ENCODE results near the gene C2orf78. TPM values are rescaled to one million over a fixed set of nuclear protein-coding genes. Genes with fewer than 3 reads are reported as not detected.
"Not testable (repeated sequence)": the region's sequence is repeated elsewhere in the genome, so short reads cannot be mapped to it uniquely, and the experiment has no call there.

The C2orf78 gene
- total RNA-seq, 1 donor from 2014 or later, result not detected

- DNase-seq (ENCODE audit: low spot score), result not testable (repeated sequence)
These were observed 5.0 kb upstream of the C2orf78 start for GRCh38 chr2:73778867-73779466.

DNA sequence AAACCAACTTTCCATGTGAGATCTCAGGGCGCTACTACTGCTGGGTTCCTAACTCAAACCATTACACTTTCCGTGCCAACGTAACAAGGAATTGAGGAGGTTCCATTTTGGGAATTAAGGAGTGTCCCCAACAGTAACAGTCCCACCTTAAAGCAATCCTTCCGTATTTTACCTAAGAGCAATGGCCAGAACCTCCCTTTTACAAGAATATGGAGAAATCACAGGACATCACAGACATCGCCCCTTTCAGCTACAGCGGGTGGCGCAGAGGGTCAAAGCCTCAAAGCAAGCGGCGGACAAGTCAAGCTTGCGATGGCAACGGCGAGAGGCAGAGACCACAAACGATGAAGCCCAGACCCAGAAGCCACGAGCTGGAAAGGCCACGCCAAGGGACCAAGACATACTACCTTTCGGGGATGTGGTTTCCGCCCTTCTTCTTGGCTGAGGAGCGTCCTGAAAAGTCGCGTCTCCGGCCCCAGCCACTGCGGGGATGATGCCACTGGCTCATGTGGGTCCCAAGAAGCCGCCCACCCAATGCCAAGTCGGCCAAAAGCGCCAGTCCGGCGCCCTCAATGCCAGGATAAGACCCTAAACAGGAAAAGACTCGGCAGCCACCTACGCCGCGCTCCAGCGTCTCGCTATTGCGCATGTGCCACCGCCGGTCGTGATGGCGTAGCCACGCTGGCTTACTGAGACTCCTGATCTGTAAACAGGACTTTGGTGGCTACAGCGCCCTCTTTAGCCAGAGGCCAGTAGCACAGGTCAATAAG is 4.3 kb upstream of the C2orf78 start, which contains the start of gene DUSP11:
TSS of gene DUSP11 (minus strand) at position 637 of the 770 bp plus-strand sequence. CDS start at position 508, 129 bp downstream.
- peak; percentile 97 for DNase-seq (ENCODE audit: low spot score)

- DNase-seq (ENCODE audit: low spot score), result no peak
These were observed 3.8 kb upstream of the C2orf78 start for GRCh38 chr2:73780237-73780582.

DNA sequence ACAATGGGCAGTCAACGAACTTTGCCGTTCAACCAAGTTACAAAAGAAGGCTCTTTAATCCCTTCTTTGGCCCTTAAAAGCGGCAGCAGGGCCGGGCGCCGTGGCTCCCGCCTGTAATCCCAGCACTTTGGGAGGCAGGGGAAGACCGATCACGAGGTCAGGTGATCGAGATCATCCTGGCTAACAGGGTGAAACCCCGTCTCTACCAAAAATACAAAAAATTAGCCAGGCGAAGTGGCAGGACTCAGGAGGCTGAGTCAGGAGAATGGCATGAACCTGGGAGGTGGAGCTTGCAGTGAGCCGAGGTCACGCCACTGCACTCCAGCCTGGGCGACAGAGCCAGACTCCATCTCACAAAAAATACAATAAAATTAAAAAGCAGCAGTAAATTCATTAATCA is 581 bp upstream of the C2orf78 start:
- not testable (repeated sequence) for DNase-seq (ENCODE audit: low spot score)

DNA sequence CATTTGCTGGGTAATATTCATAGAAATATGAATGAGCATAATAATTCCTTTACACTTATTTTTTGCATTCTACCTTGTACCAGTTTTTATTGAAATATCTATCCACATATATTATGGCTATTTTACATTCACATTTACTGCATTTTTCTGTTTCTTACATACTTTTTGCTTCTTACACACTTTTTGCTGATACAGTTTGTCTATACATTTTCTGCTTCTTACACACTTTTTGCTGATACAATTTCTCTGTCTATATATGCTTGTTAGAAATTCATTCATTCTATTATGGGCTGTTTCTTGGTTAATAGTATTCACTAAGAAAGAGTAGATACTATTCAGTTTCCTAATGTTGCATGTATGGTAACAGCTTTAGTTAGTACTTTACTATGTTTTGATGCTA is 27.9 kb downstream of the C2orf78 start:
- DNase-seq (ENCODE audit: low spot score), result no peak

DNA sequence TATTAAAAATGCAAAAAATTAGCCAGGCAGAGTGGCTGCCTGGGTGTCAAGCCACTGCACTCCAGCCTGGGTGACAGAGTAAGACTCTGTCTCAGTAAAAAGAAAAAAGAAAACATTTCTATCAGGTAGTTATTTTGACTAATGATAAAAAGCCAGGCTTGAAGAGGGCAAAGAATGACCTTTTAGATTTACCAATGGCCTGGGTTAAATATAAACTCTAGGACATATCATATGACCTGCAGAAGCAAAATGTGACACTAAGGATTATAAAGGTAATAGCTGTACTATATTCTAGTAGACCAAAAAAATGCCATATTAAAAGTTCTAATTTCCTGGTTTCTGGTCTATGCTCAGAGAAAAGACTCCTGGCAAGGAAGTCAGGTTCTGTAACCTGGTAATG is 28.7 kb downstream of the C2orf78 start:
- DNase-seq (ENCODE audit: low spot score), result no peak

DNA sequence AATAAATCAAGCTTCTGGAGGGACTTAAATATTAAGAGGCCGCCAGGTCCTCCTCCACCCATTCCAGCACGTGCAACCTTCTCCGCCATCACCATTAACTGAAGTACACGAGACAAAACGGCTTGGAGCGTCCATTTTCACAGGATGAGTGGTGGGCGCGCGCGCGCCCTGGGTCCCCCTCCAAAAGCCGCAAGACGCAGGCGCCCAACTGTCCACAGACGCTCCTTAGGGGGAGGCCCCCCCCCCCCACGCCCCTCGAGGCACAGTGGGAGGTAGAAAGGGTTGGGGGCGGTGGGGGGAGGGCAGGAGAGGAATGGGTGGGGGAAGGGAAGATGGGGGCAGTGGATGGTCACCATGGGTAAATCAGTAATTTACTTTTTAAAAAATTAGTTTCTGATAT is 34.3 kb downstream of the C2orf78 start:
- no peak for DNase-seq (ENCODE audit: low spot score)

DNA sequence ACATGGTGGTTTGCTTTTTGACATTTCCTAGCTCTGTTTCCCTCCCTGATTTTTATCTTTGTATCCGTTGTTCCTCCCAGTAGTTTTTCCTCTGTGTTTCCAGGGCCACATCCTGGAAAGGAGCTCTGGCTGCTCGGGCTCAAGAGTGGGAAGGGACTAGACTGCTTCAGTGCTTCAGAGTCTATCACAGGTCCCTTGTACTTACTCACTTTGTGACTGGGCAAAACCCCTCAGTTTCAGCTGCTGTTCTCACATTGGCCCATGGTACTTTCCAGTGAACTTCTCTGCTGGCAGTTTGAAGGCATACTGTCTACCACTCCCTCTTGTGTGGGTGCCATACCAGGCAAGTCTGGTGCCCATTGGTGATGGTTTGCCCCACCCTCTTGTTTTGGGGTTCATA is 37.2 kb downstream of the C2orf78 start:
- no peak for DNase-seq (ENCODE audit: low spot score)

GRCh38 chr2:73821669-73822068 is 37.7 kb downstream of the C2orf78 start:
- no peak for DNase-seq (ENCODE audit: low spot score)

GRCh38 chr2:73822276-73822675 is 38.3 kb downstream of the C2orf78 start:
- DNase-seq (ENCODE audit: low spot score), result no peak

DNA sequence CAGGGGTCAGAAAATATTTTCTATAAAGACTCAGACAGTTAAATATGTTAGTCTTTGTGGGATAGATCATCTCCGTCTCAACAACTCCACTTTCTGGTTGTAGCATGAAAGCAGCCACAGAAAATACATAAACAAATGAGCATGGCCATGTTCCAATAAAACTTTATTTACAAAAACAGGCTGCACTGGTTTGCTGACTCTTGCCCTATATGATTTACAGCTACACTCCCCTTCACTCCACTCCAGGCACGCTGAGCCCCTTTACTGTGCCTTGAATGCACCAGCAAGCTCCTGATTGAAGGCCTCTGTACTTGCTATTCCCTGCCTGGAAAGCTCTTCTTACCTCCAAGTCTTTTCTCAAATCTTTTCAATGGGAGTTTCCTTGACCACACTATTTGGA is 39.0 kb downstream of the C2orf78 start:
- DNase-seq (ENCODE audit: low spot score), result no peak

- DNase-seq (ENCODE audit: low spot score), result no peak
These were observed 39.4 kb downstream of the C2orf78 start for GRCh38 chr2:73823416-73823815.

DNA sequence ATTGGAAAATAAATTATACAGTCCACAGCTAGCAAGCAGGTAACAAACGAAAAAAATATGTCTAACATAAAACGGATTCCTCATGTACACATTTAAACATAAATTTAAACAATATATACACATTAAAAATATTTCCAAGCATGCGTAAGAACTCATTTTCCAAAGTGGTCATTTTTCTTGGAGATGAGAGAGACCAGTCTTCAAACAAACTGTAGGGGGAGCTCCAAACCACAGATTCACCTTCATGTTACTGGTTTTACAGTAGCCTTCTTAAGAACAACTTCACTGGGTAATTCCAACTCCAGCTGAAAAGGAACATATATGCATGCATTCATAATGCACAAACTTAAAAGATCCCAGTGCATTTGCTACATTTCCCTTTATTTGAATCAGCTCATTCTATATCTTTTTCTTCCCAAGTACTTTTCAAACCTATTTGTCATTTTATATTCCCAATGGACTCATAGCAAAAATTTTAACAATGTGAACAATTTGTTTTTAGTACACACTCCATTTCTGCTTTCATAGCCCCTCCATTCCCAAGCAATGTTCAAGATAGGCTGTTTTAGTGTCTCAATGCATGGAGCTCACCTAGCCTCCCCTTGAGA is 40.0 kb downstream of the C2orf78 start:
- DNase-seq (ENCODE audit: low spot score), result no peak

GRCh38 chr2:73825408-73825807 is 41.4 kb downstream of the C2orf78 start:
- no peak for DNase-seq (ENCODE audit: low spot score)

DNA sequence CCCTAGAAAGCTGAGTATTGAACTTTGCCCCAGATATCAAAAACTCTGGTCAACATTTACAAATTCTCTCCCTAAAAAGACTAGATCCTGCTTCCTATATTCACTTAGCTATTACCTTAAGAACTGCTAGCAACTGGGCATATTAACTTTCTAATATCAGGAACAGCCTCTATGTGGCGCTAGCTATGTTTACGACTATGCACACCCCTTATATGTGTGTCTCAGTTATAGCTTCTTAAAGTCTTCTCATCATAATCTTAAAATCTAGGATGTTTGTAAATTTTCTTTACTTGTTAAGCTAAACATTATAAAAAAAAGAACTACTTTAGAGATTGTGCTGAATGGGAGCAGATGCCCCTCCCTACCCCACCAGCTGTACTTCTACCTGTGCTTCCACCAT is 43.0 kb downstream of the C2orf78 start:
- no peak for DNase-seq (ENCODE audit: low spot score)

DNA sequence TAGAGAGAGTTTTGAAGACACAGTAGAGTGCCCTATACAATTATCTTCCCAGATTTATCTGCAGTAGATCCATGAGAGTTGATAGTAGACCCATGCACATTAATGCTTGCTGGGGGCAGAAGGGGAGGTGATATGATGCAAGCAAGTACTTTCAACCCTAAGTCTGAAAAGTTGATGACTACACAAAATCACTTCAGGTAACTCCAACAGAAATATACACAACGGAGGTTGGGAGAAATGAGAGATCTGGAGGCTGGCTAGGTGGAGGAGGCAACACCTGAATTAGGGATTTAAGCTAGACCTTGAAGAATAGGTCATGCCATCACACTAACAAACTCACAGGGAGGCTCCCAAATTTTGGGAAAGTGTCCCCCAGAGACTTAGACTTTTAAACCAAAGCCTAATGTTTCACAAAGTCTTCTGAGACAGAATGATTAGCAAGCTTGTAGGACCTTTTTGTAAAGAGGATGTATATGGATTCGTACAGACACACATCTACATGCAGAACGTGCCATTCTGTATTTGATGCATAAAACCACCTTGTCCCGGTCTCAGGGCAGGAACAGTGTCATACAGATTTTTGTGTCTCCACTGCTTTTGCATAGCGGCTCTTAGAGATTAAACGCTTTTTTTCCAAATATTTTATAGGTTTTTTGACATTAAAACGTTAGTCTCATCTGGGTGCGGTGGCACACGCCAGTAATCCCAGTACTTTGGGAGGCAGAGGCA is 43.8 kb downstream of the C2orf78 start:
- DNase-seq (ENCODE audit: low spot score), result no peak

DNA sequence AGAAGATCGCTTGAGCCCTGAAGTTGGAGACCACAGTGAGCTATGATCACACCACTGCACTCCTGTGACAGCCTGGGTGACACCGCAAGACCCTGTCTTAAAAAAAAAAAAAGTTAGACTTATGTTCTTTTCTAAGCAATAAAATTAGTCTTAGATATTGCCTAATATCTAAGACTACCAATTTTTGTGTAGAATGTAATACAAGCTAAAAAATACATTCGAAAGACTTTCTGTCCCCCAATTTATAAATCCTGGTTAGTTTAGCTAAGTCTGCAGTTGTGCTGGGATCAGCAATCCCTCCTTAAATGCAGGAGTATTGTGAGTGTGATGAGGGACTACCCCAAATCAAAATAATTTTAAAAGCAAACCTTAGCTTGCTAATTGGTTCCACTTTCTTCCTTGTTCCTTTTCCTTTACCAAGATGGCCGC is 44.4 kb downstream of the C2orf78 start:
- DNase-seq (ENCODE audit: low spot score), result no peak

DNA sequence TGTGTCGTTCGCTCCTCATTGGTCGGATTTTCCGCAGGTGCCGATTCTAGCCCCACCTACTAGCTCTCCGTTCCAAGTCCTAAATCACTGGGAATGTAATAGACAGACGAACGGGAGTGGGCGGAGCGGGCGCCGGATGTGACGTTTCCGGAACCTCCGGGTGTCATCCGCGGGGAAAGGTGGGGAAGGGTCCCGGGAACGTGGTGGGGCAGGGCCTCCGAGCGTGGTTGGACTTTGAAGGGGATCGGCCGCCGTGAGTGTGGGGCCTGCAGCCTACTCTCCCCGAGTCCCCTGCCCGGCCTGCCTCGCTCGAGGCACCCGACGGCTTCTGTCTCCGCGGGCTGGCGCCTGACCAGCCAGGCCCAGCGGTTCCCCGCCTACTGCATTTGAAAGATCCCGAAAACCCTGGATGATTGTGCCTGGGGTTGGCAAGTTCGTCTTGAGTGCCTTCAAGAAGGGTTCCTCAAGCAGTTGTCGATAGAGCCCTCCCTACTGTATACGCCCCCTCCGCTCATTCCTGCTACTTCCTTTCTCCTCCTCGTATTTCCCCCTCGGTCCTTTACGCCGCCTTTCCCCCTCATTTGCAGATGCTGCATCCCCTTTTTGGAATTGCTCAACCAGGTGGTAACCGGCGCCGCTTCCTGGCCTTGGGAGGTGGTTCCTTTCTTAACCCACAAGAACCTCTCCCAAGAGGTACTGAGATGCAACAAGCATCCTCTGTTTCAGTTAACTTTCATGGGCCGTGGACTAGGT is 45.0 kb downstream of the C2orf78 start, which contains the start of gene STAMBP:
TSS of gene STAMBP (plus strand) at position 144 of the 753 bp plus-strand sequence. CDS start 1,896 bp downstream, outside the sequence.
- DNase-seq (ENCODE audit: low spot score), result peak; percentile 98

GRCh38 chr2:73830871-73831401 is 47.0 kb downstream of the C2orf78 start:
- no peak for DNase-seq (ENCODE audit: low spot score)

DNA sequence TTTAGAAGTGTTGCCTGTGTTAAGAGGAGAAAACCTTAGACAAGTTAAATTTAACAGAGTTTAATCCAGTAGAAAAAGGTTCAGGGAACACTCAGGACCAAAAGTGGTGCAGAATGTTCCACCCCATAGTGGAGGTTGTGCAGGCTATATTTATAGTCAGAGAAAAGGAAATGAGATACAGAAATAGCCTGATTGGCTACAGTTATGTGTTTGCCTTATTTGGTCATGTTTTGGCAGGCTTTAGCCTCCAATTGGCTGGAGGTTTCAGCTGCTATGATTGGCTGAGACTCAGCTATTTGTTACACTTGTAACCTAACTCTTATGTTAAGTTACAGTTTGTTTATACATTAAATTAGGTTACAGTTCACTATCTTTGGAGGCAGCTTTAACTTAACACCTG is 48.9 kb downstream of the C2orf78 start:
- no peak for DNase-seq (ENCODE audit: low spot score)
